Hematopoietic multipotent progenitor cell treated with erythropoietin and hydrocortisone succinate and interleukin-3 and kit ligand, for 4 days (in vitro differentiated cells): ENCODE results near the gene CD200R1L.
"Not testable (repeated sequence)": the region's sequence is repeated elsewhere in the genome, so short reads cannot be mapped to it uniquely, and the experiment has no call there.

ENCODE experiments used
- DNase-seq: peaks from one replicate; pipeline ENCODE4 v3.0.0-alpha.2; 2015

CD200R1L gene, protein sequence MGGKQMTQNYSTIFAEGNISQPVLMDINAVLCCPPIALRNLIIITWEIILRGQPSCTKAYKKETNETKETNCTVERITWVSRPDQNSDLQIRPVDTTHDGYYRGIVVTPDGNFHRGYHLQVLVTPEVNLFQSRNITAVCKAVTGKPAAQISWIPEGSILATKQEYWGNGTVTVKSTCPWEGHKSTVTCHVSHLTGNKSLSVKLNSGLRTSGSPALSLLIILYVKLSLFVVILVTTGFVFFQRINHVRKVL

DNA sequence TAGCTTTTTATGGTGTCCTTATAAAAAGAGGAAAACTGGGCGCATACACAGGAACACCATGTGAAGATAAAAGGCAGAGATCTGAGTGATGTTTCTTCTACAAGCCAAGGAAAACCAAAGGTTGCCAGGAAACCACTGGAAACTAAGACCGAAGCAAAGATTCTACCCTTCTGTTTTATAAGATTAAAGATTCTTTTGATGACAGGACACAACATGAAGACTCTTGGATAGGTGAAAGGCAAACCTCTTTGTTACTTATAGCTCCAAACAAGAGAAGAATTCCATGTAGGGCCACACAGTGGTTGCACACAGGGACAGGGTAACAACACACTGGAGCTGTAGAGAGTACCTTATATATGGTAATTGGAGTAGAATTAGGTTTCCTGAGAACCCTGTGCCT, at the start of gene CD200R1L:
CD200R1L (minus strand) TSS at position 101 of the 400 bp plus-strand sequence. CDS start 17,497 bp downstream, outside the sequence.
- no peak for DNase-seq

DNA sequence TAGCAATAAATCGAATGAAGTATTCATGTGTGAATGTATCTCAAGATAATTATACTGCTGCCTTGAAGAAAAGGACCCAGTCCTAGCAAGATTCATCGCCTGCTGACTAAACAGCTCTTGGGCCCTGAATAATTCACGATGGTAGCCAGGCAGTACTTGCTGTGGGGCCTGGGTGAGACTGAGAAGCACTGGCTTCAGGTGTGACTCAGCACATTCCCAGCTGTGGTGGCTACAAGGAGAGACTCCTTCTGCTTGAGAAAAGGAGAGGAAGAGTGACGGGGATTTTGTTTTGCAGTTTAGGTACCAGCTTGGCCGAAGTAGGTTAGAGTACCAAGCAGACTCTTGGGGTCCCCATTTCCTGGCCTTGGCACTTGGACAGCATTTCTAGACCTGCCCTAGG, 47.6 kb upstream of the CD200R1L start:
- DNase-seq = peak; percentile 18

DNA sequence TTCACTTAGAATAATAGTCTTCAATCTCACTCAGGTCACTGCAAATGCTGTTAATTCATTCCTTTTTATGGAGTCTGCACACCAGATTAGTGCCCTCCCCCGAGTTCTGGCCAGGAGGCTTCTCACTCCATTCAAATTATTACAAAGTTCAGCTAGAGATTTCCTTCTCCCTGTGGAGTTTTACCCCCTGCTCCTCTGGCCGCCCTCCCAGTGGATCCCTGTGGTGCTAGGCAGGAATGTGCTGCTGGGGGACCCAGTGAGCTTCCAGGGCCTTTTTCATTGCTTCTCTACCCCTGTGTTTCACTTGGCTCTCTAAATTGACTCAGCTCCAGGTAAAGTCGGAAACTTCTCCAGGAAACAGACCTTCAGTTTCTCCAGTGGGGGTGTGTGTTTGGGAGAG, 42.7 kb upstream of the CD200R1L start:
- DNase-seq = no peak

DNA sequence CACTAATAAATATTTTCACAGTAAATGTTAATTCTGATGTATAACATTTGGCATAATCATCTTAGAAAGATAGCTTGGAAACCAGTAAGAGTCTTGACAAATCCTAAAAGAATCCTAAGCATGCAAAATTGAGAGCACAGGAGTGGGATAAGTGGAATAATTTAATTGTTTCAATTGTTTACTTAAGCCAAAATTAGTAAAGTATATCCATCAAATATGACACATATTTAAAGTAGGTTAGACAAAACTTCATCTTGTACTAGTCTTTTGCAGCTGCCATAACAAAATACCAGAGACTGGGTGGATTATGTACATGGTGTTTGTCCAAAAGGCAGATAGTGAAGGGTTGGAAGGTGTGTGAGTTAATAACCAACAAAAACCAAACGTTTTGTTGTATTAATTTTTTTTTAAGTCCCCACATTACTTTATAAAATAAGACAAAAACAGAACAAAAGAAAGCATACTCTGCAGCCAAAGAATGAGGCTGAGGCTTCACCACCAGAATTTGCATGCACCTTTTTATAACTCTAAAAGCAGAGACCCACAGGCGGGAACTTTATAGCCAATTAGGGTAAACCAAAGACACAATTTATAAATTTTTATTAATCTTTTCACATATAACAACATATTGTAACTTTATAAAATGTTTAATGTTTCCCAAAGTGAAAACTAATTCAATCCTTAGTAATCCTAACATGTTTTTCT, 41.9 kb upstream of the CD200R1L start:
- no peak for DNase-seq

DNA sequence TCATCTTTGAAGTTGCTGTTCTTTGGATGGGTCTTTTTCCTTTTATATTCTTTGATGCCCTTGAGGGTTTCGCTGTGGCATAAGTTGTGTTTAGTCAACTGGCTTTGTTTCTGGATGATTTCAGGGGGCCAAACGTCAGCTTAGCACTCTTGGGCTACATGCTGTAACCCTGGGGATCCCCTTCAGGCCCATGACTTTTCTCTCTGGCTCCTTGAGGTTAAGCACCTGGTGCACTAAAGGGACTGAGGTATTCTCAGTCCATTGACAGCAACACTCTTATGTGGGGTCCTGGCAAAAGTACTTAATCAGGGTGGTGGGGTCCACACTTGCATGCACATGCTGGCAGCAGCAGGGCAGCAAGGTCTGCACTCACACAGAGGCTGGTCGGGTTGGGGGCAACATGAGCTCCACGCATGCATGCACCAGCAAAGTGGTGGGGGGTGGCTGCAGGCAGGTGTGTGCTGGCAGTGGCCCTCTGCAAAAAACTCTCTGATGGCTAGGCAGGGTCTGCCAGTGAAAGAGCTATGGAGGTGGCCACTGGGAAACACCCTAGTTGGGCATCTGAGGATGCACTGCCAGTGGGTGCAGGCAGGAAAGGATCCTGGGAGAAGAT, 38.1 kb upstream of the CD200R1L start:
- no peak for DNase-seq

DNA sequence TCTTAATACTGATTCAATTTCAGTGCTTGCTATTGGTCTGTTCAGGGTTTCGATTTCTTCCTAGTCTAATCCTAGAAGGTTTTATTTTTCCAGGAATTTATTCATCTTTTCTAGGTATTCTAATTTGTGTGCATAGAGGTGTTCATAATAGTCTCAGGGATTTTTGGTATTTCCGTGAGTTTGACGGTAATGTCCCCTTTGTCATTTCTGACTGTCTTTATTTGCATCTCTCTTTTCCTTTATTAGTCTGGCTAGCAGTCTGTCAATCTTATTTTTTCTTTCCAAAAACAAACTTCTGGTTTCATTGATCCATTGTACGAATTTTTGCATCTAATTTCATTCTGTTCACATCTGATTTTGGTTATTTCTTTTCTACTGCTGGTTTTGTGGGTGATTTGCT, 35.2 kb upstream of the CD200R1L start:
- DNase-seq = no peak

DNA sequence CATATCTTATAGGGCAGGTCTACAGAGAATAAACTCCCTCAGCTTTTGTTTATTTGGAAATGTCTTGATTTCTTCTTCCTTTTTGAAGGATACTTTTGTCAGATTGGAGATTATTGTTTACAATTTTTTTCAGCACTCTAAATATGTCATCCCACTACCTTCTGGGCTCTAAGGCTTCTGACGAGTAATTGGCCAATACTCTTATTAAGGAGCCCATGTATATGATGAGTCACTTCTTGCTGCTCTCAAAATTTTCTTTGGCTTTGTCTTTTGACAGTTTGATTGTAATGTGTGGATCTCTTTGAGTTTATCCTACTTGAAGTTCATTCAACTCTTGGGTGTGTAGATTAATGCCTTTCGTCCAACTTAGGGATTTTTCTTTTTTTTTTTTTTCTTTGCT, 28.9 kb upstream of the CD200R1L start:
- no peak for DNase-seq

DNA sequence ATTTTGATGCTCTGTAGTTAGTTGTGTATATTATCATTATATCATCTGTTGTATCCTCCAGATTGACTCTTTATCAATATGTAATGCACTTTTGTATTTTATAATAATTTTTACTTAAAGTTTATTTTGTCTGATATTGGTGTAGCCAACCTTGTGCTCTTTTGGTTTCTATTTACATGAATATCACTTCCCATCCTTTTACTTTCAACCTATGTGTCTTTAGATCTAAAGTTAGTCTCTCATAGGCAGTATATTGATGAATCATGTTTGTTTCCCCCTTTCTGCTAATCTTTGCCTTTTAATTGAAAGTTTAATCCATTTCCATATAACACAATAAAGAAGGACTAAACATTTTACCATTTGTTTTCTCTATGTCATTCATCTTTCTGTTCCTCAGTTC, 28.1 kb upstream of the CD200R1L start:
- no peak for DNase-seq

DNA sequence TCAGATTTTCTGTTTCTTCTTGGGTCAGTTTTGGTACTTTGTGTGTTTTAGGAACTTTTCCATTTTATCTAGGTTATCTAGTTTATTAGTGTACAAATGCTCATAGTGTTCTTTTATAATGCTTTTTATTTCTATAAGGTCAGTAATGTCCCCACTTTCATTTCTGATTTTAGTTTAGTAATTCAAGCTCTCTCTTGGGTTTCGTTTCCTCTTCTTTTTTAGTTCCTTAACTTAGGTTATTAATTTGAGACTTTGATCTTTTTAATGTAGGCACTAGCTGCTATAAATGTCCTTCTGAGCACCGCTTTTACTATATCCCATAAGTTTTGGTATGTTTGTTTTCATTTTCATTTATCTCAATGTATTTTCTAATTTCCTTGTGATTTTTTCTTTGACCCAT, 27.0 kb upstream of the CD200R1L start:
- no peak for DNase-seq

DNA sequence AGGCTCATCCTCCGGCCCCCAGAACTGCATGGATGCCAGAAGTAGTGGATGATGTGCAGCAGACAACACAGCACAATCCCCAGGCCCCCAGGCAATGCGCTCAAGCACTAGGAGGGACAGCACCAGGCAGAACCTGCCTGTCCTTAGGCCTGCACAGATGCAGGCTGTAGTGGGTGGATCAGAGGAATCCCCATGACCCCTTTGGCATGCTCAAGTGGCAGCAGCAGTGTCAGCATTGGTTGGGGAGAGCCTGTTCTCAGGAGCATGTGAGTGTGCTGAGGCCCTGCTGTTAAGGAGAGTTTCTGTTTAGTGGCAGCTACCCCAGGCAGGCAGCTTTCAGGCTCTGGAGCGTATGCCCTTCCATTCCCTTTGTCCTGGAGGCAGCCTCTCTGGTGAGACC, 25.1 kb upstream of the CD200R1L start:
- DNase-seq = no peak

DNA sequence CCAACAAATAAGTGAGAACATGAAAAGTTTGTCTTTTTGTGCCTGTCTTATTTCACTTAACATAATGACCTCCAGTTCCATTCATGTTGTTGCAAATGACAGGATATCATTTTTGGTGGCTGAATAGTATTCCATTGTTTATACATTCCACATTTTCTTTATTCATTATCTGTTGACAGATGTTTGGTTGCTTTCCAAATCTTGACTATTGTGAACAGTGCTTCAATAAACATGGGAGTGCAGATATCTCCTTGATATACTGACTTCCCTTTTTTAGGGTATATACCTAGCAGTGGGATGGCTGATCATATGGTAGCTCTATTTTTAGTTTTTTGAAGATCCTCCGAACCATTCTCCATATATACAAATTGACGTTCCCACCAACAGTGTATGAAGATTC, 19.1 kb upstream of the CD200R1L start:
- DNase-seq = no peak

DNA sequence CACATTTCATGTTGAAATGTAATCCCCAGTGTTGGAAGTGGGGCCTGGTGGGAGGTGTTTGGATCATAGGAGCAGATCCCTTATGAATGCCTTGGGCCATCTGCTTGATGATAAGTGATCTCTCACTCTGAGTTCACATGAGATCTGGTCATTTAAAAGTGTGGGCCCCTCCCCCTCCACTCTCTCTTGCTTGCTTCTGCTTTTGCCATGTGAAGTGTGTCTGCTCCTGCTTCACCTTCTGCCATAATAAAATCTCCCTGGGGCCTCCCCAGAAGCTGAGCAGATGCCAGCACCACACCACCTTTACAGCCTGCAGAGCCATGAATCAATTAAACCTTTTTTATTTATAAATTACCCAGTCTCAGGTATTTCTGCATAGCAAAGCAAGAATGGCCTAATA, 14.2 kb upstream of the CD200R1L start:
- DNase-seq = peak; percentile 29

DNA sequence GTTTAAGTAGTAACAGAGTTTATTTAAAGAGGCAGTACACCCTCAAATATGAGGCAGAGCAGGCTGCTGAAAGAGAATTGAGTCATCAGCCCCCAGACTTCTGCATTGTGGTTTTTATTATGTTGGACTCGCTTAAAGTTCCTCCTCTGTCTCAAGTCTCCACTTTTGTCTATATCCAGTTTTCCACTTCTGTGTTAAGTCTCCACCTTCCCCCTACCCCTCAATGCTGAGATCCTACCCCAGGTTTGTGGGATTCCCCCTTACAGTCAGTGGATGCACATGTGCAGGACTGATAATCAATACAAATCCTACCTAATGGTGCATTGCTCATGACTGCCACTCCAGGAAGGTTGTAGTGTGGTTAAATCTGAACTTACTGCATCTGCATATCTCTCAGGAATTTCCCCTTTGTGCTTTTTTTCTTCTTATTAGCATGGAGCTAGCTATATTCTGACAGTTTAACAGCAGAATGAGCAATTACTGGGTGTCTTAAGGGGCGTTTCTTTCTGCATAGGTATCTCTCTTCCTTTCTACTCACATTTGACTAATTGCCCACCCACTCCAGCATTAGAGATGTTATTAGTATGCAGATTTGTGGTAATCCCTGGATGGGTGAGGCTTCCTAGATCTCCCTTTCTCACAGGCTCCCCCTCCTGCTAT, 11.9 kb upstream of the CD200R1L start:
- DNase-seq = peak; percentile 81

DNA sequence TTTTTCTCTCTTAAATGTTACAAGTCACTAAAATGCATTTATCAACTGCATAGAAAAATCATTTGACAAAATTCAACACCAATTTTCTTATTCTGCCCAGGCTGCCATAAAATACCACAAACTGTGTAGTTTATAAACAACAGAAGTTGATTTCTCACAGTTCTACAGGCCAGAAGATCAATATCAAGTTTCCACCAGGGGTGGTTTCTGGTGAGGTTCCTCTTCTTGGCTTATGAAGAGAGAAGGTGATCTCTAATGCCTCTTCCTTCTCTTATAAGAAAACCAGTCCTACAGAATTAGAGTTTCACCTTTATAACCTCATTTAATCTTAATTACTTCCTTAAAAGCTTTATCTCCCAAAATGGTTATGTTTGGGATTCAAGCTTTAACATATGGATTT, 10.9 kb upstream of the CD200R1L start:
- DNase-seq = peak; percentile 79

DNA sequence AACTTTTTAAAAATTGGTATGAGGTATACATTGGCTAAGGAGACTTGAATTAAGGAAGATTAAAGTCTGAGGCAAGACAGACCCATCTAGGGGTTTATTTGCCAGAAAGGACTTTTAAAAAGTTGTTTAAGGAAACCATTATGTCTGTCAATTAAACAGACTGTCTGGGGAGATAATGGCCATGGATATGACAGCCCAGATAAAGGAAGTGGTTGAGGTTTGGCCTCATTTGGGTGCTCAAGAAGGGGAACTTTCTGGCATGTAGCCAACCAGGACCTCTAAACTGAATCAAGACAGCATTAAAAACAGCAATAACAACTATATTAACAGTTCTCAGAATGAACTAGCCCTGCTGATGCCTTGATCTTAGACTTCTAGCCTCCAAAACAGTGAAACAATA, 9.9 kb upstream of the CD200R1L start:
- peak; percentile 96 for DNase-seq

DNA sequence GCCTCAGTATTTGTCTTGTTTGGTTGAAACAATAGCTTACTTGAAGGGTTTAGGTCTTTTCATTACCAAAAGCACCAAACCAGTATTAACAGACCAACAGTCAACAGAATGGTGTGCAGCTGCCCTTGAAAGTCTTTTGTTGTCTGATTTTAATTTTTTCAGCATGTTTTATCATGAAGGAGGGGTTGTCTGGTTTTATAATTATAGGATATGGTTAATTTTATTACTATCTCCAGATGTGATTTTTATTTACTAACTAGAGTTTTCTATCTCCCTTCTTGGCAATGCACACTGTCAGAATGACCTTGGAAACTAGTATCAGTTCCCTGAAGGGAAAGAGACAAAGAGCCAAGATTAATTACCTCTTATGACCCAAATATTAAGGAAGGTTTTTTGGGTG, 9.2 kb upstream of the CD200R1L start:
- no peak for DNase-seq

DNA sequence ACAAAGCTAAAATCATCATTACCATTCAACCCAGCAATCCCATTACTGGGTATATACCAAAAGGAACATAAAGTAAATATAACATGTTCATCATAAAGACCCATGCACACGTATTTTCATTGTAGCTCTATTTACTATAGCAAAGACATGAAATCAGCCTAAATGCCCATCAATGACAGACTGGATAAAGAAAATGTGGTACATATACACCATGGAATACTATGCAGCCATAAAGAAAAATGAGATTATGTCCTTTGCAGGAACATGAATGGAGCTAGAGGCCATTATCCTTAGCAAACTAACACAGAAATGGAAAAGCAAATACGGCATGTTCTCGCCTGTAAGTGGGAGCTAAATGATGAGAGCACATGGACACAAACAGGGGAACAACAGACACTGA, 8.4 kb upstream of the CD200R1L start:
- not testable (repeated sequence) for DNase-seq

DNA sequence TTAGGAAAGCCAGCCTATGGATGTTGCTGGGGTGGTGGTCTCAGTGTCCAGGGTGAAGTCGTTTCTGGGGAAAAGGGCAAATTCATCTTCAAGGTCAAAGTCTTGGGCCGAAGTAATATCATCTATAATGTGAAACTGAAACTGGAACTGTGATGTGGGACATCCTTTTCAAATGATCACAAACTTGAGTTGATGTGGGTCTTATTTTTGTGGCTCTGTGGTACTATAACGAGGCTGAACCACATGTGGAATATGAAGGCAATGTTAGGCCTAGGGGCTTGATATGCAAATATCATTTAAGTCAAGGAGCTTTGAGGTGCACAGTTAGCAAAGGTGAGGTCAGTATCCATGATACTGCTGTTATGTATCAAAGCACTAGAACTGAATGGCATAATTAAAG, 1.5 kb upstream of the CD200R1L start:
- DNase-seq = no peak

DNA sequence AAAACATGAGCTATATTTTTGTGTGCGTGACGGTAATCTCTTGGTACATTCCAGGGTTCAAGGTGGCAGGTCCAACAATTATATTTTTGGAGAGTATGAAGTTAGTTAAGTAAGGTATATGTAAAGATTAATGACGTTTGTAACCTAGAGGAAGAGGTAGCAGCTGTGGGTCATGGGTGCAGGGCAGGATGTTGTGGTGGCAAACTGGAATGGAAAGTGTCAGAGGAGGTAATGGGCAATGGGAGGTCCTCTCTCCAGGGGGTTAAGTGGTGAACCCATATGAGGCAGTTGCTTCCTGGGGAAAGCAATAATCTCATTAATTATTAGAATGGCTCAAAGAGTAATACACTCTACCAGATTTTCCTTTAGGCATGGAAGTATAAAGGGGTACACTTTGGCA, 1.0 kb upstream of the CD200R1L start:
- no peak for DNase-seq

DNA sequence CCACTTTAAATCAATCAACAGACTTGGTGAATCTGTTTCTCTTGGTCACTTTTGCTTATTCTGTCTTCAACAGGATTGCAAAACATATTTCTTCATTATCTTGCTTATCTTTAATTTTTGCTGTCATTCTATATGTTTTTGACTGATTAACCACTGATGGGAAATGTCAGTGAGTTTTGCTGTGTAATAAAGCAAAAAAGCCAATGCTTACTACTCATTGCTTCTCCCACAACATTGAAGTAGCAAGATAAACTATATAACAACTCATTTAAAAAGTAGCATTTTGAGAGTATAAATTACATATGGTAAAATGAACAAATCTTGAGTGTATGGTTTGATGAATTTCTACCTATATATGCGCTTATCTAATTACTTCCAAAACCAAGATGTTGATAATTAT, 892 bp downstream of the CD200R1L start:
- peak; percentile 31 for DNase-seq

DNA sequence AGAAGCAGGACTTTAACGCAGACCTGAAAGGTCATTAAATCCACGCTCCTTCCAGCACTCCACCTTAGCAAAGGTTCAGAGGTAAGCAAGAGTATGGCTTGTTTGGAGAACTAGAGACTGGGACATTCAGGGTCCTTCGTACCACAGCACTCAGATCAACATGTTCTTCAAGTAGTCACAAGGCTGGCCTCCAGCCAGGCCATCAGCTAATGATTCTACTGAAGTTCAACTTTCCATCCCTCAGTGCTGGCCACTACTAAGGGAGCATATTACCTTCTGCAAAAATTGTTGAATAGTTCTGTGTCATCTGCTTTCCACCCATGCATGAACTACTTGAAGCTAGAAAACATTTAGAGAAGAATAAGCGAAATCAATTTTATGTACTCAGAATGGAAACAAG, 17.6 kb downstream of the CD200R1L start:
- DNase-seq = no peak

DNA sequence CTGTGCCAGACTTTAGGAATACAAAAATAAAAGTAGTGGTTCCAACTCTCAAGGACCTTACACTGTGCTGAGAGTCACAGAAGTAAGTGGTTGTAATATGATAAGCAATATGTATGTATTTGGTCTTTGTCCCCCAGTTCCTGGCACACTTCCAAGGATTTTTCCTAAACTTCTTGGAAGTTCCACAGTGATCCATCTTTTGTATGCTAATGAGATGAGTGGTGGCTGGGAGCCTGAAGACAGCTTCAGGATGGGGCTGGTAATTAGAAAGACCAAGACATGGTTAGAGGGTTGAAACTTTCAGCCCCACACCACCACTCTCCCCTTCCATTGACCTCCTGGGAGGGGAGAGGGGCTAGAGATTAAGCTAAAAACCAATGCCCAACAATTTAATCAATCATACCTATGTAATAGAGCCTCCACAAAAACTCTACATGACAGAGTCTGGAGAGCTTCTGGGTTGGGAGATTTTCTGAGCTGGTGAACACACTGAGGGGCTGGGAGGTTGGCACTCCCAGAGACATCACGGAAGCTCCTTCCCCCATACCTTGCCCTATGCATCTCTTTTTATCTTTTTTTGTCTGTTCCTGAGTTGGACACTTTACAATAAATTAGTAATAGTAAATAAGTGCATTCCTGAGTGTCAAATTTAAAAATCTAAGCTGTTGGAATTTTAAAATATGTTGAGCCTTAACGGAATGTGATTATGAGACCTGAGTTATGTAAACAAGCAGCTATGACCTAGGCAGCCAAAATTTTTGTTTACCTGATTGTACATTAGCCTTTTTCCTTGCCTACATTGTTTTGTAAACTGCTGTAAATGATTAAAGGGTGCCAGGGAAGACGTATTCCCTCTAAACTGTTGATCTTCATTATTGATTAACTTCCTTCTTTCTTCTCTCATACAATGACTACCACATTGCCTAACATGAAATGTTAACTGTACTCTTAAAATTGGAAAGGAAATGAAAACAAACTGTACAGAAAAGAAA, 24.3 kb downstream of the CD200R1L start:
- no peak for DNase-seq

DNA sequence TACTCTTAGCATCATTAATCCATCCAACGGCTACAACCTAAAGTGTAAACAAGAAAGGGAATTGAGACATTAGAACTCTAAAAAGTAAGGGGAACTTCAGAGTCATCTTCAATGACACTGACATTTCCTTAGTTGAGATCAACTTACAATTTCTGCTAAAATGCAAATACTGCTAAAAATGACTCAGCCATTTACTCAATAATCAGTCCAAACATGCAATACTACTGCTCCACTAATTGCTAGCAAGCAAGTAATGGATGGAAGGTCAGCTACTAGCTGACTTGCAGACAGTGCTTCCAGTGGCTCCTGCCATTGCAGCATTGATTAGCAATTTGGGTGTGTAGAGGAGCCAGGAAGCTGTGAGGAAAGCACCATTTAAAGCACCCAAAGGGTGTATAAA, 28.4 kb downstream of the CD200R1L start:
- DNase-seq = no peak
